ENCODE data around the gene TBC1D9B.

TBC1D9B gene

GRCh38 chr5:179867476-179867875 lies 40.2 kb downstream of the TBC1D9B start:
- H3K4me3 ChIP-seq (ENCODE audit: low read length): no peak overlapping the region
- no peak overlapping the region for H3K4me2 ChIP-seq (ENCODE audit: low read length)
- no peak overlapping the region for H3K27ac ChIP-seq (ENCODE audit: low read depth, low read length)
- H4K20me1 ChIP-seq (ENCODE audit: control insufficient read depth, insufficient read depth, low read depth, low read length): no peaks in the 10 kb centered on the region
- peaks cover 70% of the 10 kb centered on the region for H3K36me3 ChIP-seq (ENCODE audit: control insufficient read depth, low read length)
- no peaks in the 10 kb centered on the region for H3K79me2 ChIP-seq (ENCODE audit: control insufficient read depth, low read length)
- no peaks in the 10 kb centered on the region for H3K9me3 ChIP-seq (ENCODE audit: control insufficient read depth, insufficient read depth, low read length)
- H3K4me1 ChIP-seq (ENCODE audit: control insufficient read depth, low read length): no peaks in the 10 kb centered on the region
- H3K27me3 ChIP-seq (ENCODE audit: control insufficient read depth, low read length): no peaks in the 10 kb centered on the region
- no peaks in the 10 kb centered on the region for H3K9me2 ChIP-seq (replicated peaks; ENCODE audit: control insufficient read depth, low read length)
- TF ChIP-seq CTCF (IDR thresholded peaks at IDR 0.05; ENCODE audit: low read depth, low read length, poor library complexity, severe bottlenecking) (no peak), EZH2phosphoT487 (IDR thresholded peaks at IDR 0.05; ENCODE audit: borderline replicate concordance, low read length) (no peak)
- no peaks in the 10 kb centered on the region for H3F3A ChIP-seq (ENCODE audit: control insufficient read depth, insufficient read depth)

GRCh38 chr5:179867079-179867465 lies 40.6 kb downstream of the TBC1D9B start:
- H3K27ac ChIP-seq (ENCODE audit: low read depth, low read length): no peak overlapping the region

GRCh38 chr5:179866241-179867078 lies 41.2 kb downstream of the TBC1D9B start:
- TF ChIP-seq CTCF (IDR thresholded peaks at IDR 0.05; ENCODE audit: low read depth, low read length, poor library complexity, severe bottlenecking) (no peak), EZH2phosphoT487 (IDR thresholded peaks at IDR 0.05; ENCODE audit: borderline replicate concordance, low read length) (no peak)
- Histone ChIP-seq H3K4me3 (ENCODE audit: low read length) (no peak overlapping the region), H4K20me1 (ENCODE audit: control insufficient read depth, insufficient read depth, low read depth, low read length) (no peaks in the 10 kb centered on the region), H3K27ac (ENCODE audit: low read depth, low read length) (no peak overlapping the region), H3K4me2 (ENCODE audit: low read length) (no peak overlapping the region), H3K79me2 (ENCODE audit: control insufficient read depth, low read length) (no peaks in the 10 kb centered on the region), H3K27me3 (ENCODE audit: control insufficient read depth, low read length) (no peaks in the 10 kb centered on the region), H3K9me2 (replicated peaks; ENCODE audit: control insufficient read depth, low read length) (no peaks in the 10 kb centered on the region), H3F3A (ENCODE audit: control insufficient read depth, insufficient read depth) (no peaks in the 10 kb centered on the region; the same call in 1 of the 2 replicates), H3K4me1 (ENCODE audit: control insufficient read depth, low read length) (no peaks in the 10 kb centered on the region), H3K36me3 (ENCODE audit: control insufficient read depth, low read length) (peaks cover 72% of the 10 kb centered on the region), H3K9me3 (ENCODE audit: control insufficient read depth, insufficient read depth, low read length) (no peaks in the 10 kb centered on the region)

More at GRCh38 chr5:179867079-179867465, 40.6 kb downstream of the TBC1D9B start:
- peaks cover 69% of the 10 kb centered on the region for H3K36me3 ChIP-seq (ENCODE audit: control insufficient read depth, low read length)
- H3K27me3 ChIP-seq (ENCODE audit: control insufficient read depth, low read length): no peaks in the 10 kb centered on the region
- H3K9me2 ChIP-seq (replicated peaks; ENCODE audit: control insufficient read depth, low read length): no peaks in the 10 kb centered on the region
- H3K9me3 ChIP-seq (ENCODE audit: control insufficient read depth, insufficient read depth, low read length): no peaks in the 10 kb centered on the region
- no peaks in the 10 kb centered on the region for H3K79me2 ChIP-seq (ENCODE audit: control insufficient read depth, low read length)
- H4K20me1 ChIP-seq (ENCODE audit: control insufficient read depth, insufficient read depth, low read depth, low read length): no peaks in the 10 kb centered on the region
- H3K4me3 ChIP-seq (ENCODE audit: low read length): no peak overlapping the region
- TF ChIP-seq CTCF (IDR thresholded peaks at IDR 0.05; ENCODE audit: low read depth, low read length, poor library complexity, severe bottlenecking) (no peak), EZH2phosphoT487 (IDR thresholded peaks at IDR 0.05; ENCODE audit: borderline replicate concordance, low read length) (no peak)
- no peaks in the 10 kb centered on the region for H3F3A ChIP-seq (ENCODE audit: control insufficient read depth, insufficient read depth)
- H3K4me2 ChIP-seq (ENCODE audit: low read length): no peak overlapping the region
- no peaks in the 10 kb centered on the region for H3K4me1 ChIP-seq (ENCODE audit: control insufficient read depth, low read length)

All from DOHH2 (cell line).